GM18498 (cell line): Measurements from ENCODE around the gene UBE3A.

Source experiments
- ATAC-seq: cut with Tn5 transposase; IDR thresholded peaks from one replicate; pipeline ENCODE4 v1.9.1; 2021; ENCODE audit warnings: mild to moderate bottlenecking, moderate library complexity; ENCODE audit not compliant: unreplicated experiment

Gene UBE3A

DNA sequence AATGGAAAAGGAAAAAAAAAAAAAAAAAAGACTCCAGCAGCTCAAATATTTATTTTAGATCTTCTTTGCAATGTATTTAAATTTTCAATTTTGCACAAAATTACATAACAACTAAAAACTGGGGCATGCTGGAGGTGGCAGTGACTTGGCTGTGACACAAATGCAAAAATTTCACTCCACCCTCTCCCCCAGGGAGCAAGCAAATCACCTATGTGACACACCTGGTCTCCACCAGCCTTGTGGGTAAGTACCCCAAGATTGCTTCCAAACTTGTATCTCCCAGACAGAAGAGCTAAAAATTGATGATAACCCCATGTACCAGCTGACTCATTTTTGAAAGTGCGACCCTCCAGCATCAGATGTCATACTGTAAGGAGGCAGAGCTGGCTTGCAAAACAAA lies 32.0 kb downstream of the UBE3A start:
- ATAC-seq, result no peak

DNA sequence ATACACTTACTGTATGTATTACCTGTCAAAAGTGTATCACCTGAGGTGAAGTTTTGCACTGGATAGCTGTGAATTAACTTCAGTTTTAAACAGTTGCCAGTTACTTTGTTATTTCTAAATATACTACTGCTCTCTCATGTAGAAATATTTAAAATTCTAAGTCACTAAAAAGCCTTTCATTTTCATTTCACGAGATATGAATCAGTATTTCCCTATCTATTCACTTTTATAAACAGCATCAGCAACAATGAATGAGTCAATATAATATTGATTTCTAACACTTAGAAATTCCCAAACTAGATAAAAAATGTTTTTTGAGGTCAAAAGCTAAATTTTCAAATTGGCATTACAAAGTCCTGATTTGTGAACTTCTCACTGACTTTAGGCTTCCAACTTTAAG lies 32.6 kb downstream of the UBE3A start:
- no peak for ATAC-seq

DNA sequence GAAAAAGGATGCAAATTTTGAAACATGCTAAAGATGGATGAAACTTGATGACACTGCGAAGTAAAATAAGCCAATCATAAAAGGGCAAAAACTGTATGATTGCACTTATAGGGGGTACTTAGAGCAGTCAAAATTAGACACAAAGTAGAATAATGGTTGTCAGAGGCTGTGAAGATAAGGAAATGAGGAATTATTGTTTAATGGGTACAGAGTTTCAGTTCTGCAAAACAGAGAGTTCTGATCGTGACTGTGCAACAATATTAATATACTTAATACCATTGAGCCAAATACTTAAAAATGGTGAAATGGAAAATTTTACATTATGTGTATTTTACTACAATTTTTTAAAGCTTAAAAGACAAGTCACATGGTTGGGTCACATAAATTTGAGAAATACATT lies 35.1 kb downstream of the UBE3A start:
- ATAC-seq, result no peak

DNA sequence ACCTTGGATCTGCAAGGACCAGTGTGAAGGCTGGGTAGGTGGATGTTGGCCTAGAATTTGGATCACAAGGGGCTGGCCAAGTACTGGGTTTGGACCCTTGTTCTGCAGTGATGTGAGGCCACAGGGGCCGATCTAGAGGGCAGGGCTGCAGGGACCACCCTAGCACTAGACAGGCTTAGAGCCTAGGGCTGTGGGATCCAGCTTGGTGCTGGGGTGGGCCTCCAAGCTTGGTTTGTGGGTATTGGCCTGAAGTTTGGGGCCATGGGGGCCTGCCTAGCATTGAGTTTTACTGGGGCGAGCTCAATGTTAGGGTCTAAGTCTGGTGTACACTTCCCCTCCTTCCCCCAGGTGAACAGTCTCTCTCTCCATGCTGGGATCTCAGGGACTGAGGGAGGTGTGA lies 36.5 kb downstream of the UBE3A start:
- no peak for ATAC-seq

DNA sequence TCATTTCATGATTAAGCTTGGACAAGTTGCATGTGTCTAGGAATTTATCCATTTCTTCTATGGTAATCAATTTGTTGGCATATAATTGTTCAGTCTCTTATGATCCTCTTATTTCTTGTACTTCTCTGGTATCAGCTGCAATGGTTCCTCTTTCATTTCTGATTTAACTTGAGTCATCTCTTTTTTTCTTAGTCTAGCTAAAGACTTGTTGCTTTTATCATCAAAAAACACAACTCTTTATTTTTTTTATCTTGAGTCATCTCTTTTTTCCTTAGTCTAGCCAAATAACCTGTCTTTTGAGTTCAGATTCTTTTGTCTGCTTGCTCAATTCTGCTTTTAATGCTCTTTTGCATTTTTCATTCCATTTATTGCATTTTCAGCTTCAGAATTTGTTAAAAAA lies 37.3 kb downstream of the UBE3A start:
- no peak for ATAC-seq

DNA sequence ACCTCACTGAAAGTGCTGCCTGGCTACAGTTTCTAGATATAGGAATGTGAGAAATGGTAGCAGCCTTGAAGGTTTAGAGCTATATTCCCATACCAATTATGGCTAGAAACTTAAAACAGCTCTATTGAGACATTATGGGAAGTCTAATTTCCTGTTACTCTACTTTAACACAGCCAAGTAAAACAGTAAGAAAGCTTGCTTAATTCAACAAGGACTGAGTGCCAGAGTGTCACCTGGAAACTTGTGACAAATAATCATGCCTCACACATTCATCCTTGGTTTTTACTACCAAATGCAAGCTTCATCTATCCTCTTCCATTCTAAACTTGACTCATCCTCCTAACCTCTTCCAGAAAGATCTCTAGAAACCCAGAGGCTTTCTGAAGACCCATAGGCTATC lies 41.7 kb downstream of the UBE3A start:
- no peak for ATAC-seq

DNA sequence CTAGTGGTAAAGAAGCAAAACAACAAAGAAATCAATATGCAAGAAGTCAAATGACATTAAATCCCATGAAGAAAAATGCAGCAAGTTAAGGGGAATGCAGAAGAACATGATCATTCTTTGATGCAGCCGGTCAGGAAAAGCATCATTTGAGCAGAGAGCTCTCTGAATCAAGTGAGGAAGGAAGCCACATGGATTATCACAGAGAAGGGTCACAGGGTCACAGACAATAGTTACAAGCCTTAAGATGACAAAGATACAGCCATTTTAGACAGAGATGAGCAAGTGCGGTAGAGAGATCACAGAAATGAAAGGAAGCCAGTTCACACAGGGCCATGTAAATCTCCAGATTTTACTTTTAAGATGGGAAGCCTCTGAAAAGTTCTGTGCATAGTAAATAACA lies 43.9 kb downstream of the UBE3A start:
- no peak for ATAC-seq

DNA sequence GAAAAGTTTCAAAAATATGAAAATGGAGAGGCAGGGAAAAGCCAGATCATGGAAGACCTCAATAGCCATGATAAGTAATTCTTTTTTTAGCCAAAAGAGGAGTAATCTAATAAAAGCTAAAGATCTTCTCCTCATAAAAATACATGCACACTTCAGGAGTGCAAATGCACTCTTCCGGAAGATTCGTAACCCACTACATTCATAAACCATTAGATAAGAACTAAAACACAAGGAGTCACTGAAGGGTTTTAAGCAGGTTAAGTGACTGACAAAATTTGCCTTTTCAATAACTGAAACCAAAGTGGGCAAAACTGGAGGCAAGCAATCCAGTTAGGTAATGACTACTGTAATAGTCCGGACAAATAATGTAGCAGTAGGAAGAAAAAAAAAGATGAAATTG lies 46.0 kb downstream of the UBE3A start:
- no peak for ATAC-seq

DNA sequence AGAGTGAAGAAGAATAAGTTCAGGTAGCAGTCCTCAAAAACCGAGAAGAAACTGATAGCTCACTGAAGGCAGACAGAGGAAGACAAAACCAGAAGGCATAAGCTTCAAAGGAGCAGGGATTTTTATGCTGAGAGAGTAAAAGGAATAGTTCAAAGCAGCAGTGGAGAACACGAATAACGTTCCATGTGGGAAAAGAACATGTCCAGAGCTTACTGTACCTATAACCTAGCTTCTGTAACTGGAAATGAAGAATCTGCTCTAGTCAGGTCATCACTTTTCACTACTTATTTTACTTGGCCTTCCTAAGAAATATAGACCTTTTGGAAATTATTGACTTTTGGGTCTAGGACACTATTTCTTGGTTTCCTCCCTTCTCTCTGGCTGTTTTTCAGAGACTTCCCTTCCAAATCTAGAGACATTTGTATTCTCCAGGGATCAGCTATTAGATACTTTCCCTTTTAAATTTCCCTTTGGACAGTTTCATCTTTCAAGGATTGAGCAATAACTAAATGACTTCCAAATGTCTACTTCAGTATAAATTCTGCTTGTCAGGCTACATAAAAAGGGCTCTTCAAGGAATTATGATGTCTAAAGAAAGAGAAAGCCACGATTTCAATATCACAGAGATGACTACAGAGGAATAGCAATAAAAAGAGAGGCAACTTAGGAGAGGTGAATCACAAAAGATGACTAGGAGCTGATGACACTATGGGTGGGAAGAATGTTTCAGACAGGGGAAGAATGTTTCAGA lies 46.7 kb downstream of the UBE3A start:
- no peak for ATAC-seq

DNA sequence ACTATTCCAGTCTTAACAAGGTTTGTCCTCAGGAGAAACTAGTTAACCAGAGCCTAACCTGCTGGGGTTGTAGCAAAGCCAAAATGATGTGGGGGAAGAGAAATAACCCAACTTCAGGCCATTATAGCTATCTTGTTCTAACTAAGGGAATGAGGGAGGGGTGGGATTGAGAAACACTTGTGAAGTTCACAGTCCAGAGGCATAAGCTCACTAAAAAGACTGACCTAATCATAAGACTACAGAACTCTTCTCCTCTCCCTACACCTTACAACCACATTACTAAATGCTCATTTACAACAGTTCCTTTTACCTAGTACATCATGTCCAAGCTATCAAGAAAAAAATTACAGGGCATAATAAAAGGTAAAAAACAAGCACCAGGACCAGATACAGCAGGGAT lies 52.8 kb downstream of the UBE3A start:
- no peak for ATAC-seq

DNA sequence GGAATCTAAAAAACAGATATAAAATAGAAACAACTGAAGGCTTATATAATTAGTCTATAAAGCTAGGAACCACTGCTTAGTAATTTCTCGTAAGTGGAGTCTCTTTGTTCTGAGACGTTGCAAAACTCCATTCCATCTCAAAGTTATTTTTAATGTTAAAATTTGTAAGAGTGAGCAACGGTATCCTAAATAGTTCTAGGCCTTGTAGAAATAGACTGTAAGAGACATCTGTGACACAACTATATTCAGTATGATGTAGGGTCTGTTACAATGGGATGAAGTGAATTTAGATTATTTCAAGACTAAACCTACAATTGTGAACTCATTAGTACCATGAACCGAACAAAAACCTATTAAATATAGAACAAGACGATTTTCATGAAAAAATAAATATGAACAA lies 57.2 kb downstream of the UBE3A start:
- no peak for ATAC-seq

DNA sequence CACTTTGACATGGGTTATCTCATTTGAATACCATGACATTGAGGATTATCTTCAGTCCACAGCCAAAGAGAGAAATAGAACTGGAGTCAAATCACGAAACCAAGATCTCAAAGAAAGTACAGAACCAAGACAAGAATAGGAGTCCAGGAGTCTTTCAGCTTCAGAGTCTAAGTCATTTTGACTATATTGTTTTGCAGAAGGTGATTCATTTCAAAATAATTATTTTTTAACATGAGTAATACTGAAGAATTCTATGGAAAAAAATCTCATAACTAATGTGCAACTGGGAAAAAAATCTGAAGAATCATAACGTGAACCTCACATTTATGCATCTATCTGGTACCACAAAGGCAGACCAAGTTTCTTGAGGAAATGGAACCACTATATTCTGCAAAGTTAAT lies 60.3 kb downstream of the UBE3A start:
- no peak for ATAC-seq

DNA sequence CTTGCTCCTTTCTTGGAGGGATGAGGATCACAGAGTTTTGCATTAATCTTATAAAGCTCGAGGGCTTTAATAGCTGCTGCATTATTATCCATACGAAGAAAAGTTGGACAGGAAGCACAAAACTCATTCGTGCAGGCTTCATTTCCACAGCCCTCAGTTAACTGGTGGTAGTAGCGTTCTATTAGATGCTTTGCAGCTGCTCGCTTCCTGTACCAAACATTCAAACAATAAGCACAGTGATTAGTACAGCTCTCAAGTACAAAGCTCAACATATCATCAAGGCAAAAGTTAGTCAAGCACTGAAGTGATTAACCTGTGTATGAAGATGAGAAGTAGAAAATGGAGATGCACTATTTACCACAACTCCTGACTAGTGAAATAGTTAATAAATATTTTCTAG lies 63.3 kb downstream of the UBE3A start:
- ATAC-seq, result no peak

DNA sequence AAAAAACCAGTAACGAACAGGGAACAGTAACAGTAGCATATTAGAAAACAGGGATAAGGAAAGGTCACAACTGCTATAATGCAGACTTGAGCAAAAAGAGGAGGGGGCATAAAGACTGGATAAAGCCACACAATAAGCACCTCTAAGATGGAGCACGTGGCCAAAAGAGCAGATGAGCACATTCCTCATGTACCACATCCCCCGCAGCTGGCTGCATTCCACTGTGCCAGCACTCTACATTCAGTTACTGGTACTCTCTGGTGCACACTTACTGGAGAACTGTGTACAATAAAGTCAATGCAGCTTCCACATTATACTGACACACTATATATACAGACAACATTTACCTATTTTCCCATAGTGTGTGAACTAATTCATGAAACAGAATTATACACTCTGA lies 64.7 kb downstream of the UBE3A start:
- no peak for ATAC-seq

DNA sequence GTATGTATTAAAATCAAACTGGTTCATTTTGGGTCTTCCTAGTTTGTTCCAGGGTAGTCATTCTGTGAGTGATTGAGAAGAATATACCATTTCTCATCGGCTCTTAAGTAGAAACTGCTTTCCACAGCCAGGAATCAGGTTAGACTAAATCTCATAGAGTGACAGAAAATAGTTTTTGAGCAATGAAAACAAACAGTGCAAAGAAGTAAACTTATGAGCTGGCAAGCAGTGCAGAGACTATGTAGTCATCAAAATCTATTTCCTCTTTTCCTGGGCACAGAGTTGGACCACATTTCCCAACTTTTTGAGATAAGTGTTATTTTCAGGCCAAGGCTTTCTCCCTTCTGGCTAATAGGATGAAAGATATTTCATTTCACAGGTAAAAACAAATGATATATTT lies 66.5 kb downstream of the UBE3A start:
- ATAC-seq, result no peak

DNA sequence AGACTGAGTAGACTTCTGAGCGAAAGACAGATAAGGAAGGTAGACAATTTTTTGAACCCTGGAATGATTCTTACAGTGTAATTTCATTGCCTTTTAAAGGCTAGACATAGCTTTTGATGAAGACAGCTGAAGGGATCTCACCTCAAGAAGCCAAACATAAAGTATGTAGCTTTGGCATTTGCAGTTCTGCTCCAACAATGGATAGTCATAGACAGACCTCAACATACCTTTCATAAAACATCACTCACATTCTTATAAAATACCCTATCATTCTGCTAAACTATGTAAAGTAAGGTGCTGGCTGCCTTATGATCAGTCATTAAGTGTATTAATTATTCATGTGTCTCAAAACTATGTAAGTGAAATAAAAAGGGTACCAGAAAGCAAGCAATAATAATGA lies 70.0 kb downstream of the UBE3A start:
- ATAC-seq, result no peak

DNA sequence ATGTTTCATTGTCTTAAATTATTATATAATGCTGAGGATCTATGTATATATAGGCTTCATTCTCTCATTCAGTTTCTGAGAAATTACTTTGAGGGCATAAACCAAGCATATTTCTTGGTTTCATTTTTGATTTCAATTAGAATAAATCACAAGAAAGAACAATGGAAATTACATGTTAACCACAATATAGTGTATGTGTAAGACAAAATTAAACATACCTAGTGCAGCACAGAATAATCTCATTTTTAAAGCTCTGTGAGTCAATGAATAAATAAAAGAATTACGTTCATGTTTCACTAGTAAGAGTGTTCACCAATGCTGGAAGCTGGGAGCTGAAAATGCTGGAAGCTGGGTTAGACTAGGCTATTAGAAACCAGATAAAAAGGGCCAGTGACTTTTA lies 72.8 kb downstream of the UBE3A start:
- ATAC-seq, result no peak

DNA sequence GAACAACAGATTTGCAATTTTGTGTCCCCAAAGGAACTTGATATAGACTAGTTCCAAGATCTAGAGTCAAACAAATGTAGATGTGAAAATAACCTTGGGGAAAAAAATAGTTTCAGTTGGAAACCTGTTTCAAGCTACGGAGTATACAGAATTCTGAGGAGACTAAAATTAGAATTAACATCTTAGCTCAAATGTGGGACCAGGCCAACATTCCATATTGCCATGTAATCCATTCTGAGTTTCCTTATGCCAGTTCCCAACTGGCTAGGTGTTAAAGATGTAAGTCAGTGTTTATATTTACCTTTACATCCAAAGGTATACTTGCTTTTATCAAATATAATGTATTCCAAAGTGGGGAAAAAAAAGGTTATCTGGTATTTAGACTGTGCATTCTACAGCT lies 76.3 kb downstream of the UBE3A start:
- no peak for ATAC-seq

DNA sequence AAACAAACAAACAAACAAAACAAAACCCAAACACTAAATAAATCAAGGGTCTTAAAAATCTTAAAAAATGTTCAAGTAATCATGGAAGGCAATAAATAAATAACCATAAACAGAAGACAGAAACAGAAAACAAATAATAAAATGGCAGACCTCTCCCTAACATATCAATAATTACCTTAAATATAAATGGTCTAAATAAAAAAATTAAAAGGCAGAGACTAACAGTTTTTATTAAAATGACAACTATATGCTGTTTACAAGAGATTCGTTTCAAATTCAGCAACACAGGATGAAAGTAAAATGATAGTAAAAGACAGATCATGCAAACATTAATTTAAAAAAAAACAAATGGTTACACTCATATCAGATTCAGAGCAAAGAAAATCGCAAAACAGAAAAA lies 91.1 kb downstream of the UBE3A start:
- ATAC-seq, result no peak

DNA sequence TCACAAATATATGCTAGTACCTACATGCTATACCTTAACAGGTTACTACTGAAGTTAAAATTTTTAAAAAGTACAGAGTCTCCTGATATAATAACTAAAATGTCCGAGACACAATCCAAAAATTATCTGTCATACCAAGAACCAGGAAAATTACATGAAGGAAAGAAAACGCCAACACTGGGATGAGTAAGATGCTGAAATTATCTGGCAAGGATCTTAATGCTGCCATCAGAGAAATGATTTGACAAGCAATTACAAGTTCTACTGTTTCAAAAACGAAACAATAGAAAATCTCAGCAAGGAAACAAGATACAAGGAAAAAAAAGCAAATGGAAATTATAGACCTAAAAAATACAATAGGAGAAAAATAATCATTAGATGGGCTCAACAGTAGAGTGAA lies 92.5 kb downstream of the UBE3A start:
- no peak for ATAC-seq

DNA sequence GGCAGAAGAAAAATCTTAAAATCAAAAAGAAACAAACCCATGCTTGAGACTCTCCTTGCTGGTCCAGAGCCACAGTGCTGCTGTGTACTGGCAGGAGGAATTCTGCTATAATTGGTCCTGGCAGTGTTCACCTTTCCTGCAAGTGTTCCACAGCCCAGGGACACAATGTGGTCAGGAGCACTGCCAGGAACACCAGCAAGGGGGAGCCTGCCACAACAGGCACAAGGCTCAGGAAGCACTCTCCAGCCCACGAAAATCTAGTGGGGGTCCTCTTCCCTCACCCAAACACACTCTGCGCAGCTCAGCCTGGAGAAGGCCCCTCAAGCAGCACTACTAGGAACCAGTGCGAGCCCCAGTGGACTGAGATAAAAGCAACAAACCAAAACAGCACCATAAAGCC lies 92.9 kb downstream of the UBE3A start:
- no peak for ATAC-seq

DNA sequence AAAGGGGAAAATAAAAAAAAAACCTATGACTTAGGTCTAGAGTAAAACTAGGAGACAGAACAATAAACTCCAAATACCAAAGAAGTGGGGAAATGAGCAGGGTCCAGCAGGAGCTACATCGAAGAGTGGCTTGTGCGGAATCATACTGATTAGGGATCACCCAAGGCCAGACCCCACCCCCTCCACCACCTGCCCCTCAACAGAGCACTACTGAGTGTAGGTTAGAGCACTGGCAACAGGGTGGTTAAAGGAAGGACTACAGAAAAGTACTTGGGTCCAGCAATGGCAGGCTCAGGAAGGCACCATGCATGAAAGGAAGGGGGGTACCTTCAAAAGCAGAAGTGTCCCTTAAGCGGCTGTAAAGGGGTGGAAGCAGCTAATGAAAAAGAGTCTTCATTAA lies 96.2 kb downstream of the UBE3A start:
- no peak for ATAC-seq

DNA sequence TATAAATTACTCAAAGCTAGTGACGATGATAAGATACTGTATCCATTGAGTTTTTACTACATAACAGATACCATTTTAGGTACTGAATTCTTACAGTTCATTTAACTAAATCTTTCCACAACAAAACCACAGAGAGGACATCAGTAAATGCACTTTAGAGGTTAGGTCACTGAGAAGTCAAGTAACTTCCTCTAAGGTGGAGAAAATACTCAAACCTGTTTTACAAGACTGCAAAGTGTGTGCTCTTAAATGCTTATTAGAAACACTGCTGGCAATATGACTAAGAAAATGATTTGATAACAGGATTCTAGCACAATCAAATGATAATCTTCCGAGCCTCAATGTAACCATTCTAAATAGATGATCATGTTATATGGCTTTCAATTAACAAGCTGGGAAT lies 99.4 kb downstream of the UBE3A start:
- ATAC-seq, result no peak
